ENCODE measurements around the gene HLA-DRB1. TPM values are rescaled to one million over a fixed set of nuclear protein-coding genes. Genes with fewer than 3 reads are reported as not detected.
"Not testable (repeated sequence)": the region's sequence is repeated elsewhere in the genome, so short reads cannot be mapped to it uniquely, and the experiment has no call there.

HLA-DRB1 gene
- total RNA-seq, result 10 to 100 TPM; 51.4 to 55.9 TPM

DNA sequence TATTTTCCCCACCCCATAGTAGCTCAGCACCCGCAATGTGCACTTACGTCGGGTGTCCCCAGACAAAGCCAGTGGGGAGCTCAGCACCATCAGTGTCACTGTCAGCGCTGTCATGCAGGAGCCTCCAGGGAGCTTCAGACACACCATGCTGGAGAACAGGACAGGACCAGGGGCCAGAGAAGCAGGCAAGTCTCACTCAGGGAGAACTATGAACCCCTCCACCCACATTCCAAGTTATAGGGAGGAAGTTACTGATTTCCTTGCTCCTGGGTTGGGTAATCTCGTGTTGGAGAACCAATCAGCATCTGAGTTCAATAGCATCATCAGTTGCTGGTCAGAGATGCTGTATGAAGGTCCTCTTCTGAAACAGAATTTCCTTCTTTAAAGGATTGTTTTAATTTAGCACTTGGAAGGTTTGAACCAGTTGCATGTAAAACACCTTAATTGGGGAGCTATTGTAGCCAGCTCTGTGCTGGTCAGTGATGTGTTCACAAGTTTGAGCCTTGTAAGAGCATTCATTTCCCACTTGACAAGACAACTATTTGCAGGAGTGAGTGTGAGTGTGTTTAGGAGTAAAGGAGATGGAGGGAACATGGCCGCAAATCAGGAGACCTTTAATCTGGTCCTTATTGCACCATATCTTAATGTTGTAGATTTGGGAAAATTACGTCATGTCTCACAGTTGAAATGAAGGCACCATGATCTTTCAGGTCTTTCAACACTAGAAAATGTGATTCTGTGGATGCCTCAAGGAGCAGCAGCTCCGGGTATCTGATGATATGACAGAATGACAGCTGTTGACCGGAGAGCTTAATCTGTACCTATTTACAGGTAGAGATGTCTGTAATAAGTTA lies at the start of gene HLA-DRB1:
TSS of gene HLA-DRB1 (minus strand) at position 253 of the 854 bp plus-strand sequence. CDS start at position 147, 106 bp downstream.
- peak within 1 kb of the TSS; percentile 76 for H3K27ac Mint-ChIP-seq
- ChIA-PET POLR2A (interaction anchor here (0.6 kb wide), 1 partner anchor 14 kb away, joined by 3 read pairs; no protein-coding TSS in a partner anchor), CTCF (no interaction called here)
- peaks cover 6% of the 10 kb centered on the region for H3K36me3 Mint-ChIP-seq (ENCODE audit: low read depth)
- H3K4me3 Mint-ChIP-seq, result peak within 1 kb of the TSS; percentile 70
- DNase-seq, result peak; percentile 11
- H3K4me1 Mint-ChIP-seq, result peaks cover 17% of the 10 kb centered on the region
- H3K9me3 Mint-ChIP-seq, result no peaks in the 10 kb centered on the region
- peaks cover 20% of the 10 kb centered on the region for H3K27me3 Mint-ChIP-seq

DNA sequence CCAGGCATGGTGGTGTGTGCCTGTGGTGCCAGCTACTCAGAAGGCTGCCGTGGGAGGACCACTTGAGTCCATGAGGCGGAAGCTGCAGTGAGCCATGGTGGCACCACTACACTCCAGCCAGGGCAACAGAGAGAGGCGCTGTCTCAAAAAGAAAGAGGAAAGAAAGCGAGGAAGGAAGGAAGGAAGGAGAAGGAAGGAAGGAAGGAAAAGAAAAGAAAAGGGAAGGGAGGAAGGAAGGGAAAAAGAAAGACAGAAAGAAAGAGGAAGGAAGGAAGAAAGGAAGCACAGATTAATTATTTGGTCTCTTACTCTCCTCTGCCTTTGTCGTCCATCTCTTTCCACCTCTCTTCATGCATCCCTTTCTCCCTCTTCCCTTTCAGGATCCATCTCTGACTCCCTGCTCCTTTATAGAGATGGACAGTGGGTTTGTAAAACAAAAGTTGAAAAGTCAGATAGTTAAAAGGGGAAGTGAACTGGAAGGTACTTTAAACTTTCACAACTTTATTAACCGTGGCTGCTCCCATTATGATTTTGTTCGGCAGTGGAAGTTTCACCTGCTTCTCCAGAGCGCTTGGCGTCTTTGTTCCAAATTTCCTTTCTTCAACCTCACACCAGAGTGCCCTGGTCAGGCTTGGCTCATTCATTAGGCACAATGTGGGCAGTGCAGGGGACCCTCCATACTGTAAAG lies 49.0 kb upstream of the HLA-DRB1 start:
- Mint-ChIP-seq H3K27me3 (peaks cover 19% of the 10 kb centered on the region), H3K36me3 (ENCODE audit: low read depth) (no peaks in the 10 kb centered on the region), H3K27ac (no peak overlapping the region), H3K4me1 (peaks cover 21% of the 10 kb centered on the region), H3K9me3 (no peaks in the 10 kb centered on the region), H3K4me3 (no peak overlapping the region)
- ChIA-PET POLR2A (no interaction called here), CTCF (no interaction called here)
- no peak for DNase-seq

DNA sequence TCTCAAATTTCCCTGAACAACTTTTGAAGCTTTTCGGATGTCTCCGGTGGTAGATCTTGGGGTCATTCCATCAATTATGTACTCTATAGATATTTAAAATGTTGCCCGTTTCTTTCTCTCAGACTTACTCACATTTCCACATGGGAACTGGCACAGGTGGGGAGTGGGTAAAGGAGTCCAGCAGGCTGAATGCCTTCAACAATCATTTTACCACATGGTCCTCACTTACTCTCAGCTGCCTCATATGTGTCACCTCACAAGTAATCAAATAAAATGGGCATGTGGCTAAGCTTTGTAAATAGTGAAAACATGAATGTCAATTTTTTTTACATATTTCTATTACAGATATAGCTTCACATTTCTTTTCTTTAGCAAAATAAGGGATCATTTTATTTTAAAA lies 48.2 kb upstream of the HLA-DRB1 start:
- no peak for DNase-seq
- Mint-ChIP-seq H3K4me3 (no peak overlapping the region), H3K4me1 (peaks cover 18% of the 10 kb centered on the region), H3K27me3 (peaks cover 19% of the 10 kb centered on the region), H3K9me3 (no peaks in the 10 kb centered on the region), H3K27ac (no peak overlapping the region), H3K36me3 (ENCODE audit: low read depth) (no peaks in the 10 kb centered on the region)
- CTCF ChIA-PET, result interaction anchor here (0.6 to 0.9 kb wide), 2 partner anchors 10 to 241 kb away, joined by 4 to 5 read pairs; no protein-coding TSS in a partner anchor
- POLR2A ChIA-PET, result no interaction called here

DNA sequence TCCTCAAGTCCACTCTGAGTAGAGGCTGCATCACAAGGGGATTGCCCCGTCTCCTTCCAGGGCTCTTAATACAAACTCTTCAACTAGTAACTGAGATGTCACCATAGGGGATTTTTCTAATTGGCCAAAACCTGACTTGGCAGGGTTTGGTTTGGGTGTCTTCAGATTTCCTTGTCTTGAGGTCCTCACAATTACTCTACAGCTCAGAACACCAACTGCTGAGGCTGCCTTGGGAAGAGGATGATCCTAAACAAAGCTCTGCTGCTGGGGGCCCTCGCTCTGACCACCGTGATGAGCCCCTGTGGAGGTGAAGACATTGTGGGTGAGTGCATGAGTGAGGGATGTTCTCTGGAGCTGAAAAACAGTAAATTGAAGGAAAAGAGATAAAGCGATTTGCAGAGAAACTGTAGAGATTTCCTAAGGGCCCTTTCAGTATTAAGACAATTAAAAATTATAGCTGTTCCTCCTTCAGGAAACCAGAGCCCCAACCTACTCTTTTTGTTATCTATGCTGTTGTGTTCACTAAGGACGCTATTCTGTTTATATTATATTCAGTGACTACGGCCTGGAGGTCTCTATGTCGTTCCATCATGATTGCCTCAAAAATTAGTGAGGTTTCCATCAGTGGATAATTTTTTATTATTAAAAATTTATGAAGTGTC lies 47.7 kb upstream of the HLA-DRB1 start, which contains the start of gene HLA-DQA1:
TSS of gene HLA-DQA1 (plus strand) at position 188 of the 662 bp plus-strand sequence. CDS start at position 241, 53 bp downstream.
- Mint-ChIP-seq H3K27me3 (peaks cover 19% of the 10 kb centered on the region), H3K27ac (no peak within 1 kb of the TSS), H3K36me3 (ENCODE audit: low read depth) (no peaks in the 10 kb centered on the region), H3K4me1 (peaks cover 14% of the 10 kb centered on the region), H3K9me3 (no peaks in the 10 kb centered on the region), H3K4me3 (no peak within 1 kb of the TSS)
- ChIA-PET POLR2A (no interaction called here), CTCF (interaction anchor here (0.6 to 0.9 kb wide), 2 partner anchors 9 to 242 kb away, joined by 4 to 5 read pairs; no protein-coding TSS in a partner anchor)
- DNase-seq, result no peak

DNA sequence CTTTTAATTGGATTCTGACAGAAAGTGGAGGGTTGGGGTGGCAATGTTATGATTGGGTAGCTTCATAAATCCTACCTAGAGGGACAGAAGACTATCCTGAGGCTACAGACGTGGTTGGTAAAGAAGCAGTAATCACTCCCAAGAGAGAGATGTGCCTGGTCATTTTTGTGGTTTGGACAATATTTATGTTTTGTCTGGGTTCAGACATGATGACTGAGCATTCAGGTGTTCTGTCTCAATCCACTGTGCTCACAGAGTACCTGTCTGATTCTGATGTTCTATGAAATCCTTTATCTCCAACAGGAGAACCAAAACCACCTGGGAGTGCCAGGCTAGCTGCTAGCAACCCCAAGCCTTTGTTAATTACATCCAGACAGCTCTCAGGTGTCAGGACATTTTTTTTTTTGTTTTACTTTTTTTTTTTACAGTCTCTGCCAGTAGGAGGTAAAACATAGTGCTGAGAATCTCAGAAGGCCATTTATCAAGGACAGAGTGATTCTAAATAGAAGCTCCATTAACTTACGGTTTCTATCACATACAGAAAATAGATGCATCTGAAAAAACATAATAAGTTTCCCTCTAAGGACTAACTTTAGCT lies 46.0 kb upstream of the HLA-DRB1 start:
- POLR2A ChIA-PET, result no interaction called here

DNA sequence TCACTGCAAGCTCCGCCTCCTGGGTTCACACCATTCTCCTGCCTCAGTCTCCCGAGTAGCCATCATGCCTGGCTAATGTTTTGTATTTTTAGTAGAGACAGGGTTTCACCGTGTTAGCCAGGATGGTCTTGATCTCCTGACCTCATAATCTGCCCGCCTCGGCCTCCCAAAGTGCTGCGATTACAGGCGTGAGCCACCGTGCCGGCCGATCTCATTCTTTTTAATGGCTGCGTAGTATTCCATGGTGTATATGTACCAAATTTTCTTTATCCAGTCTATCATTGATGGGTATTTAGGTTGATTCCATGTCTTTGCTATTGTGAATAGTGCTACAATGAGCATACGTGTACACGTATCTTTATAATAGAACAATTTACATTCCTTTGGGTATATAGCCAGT lies 40.1 kb upstream of the HLA-DRB1 start:
- H3K27me3 Mint-ChIP-seq, CTCF ChIA-PET, POLR2A ChIA-PET, H3K4me3 Mint-ChIP-seq, H3K27ac Mint-ChIP-seq, DNase-seq, H3K9me3 Mint-ChIP-seq: not testable (repeated sequence)
- Mint-ChIP-seq H3K4me1 (peaks cover 33% of the 10 kb centered on the region), H3K36me3 (ENCODE audit: low read depth) (peaks cover 15% of the 10 kb centered on the region)

More for the DNA sequence above, 46.0 kb upstream of the HLA-DRB1 start:
- CTCF ChIA-PET, result no interaction called here
- no peak overlapping the region for H3K27ac Mint-ChIP-seq
- no peak overlapping the region for H3K4me3 Mint-ChIP-seq
- no peak for DNase-seq
- peaks cover 19% of the 10 kb centered on the region for H3K27me3 Mint-ChIP-seq
- H3K4me1 Mint-ChIP-seq, result peaks cover 4% of the 10 kb centered on the region
- no peaks in the 10 kb centered on the region for H3K36me3 Mint-ChIP-seq (ENCODE audit: low read depth)
- no peaks in the 10 kb centered on the region for H3K9me3 Mint-ChIP-seq

DNA sequence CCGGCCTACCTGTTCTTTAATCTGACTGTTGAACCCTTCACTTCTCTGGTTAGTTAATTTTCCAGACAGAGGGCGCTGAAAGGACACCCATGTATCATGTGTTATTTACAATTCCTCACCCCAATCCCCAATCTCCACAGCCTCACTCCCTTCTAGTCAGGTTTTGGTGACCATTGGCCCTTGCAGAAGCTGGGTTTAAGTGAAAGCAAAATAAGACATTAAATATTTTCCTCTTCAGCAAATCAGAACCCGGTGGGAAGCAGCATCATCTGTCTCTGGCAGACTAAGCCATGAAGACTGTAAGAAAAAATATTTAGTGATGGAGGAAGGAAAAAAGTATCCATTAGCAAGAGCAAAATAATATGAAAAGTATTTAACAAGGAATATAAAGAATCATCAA lies 38.2 kb upstream of the HLA-DRB1 start:
- CTCF ChIA-PET, result interaction anchor here (0.9 to 1.6 kb wide), 2 partner anchors 10 to 14 kb away, joined by 3 to 5 read pairs; no protein-coding TSS in a partner anchor
- H3K9me3 Mint-ChIP-seq, result no peaks in the 10 kb centered on the region
- H3K27ac Mint-ChIP-seq, result peak overlapping the region; percentile 85
- DNase-seq, result peak; percentile 66
- peaks cover 44% of the 10 kb centered on the region for H3K4me1 Mint-ChIP-seq
- no peaks in the 10 kb centered on the region for H3K27me3 Mint-ChIP-seq
- POLR2A ChIA-PET, result no interaction called here
- peaks cover 15% of the 10 kb centered on the region for H3K36me3 Mint-ChIP-seq (ENCODE audit: low read depth)
- no peak overlapping the region for H3K4me3 Mint-ChIP-seq

DNA sequence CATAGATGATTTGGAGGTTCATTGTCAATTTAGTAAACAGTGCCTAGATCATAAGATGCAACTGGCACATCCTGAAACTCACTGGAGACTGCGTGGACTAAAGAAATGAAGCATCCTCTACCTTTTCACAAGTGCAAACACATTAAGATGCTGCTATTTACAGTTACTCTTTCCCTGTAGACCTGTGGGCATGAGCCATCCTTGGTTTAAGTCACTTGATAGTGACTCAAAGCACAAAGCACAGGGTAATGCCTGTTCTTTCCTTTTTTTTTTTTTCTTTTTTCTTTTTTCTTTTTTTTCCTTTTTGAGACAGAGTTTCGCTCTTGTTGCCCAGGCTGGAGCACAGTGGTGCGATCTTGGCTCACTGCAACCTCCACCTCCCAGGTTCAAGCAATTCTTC lies 37.6 kb upstream of the HLA-DRB1 start:
- DNase-seq, result no peak
- H3K9me3 Mint-ChIP-seq, result no peaks in the 10 kb centered on the region
- ChIA-PET CTCF (interaction anchor here (0.9 to 1.6 kb wide), 2 partner anchors 10 to 14 kb away, joined by 3 to 5 read pairs; no protein-coding TSS in a partner anchor), POLR2A (no interaction called here)
- H3K27me3 Mint-ChIP-seq, result no peaks in the 10 kb centered on the region
- peaks cover 15% of the 10 kb centered on the region for H3K36me3 Mint-ChIP-seq (ENCODE audit: low read depth)
- H3K4me1 Mint-ChIP-seq, result peaks cover 50% of the 10 kb centered on the region
- no peak overlapping the region for H3K4me3 Mint-ChIP-seq
- H3K27ac Mint-ChIP-seq, result peak overlapping the region; percentile 85

DNA sequence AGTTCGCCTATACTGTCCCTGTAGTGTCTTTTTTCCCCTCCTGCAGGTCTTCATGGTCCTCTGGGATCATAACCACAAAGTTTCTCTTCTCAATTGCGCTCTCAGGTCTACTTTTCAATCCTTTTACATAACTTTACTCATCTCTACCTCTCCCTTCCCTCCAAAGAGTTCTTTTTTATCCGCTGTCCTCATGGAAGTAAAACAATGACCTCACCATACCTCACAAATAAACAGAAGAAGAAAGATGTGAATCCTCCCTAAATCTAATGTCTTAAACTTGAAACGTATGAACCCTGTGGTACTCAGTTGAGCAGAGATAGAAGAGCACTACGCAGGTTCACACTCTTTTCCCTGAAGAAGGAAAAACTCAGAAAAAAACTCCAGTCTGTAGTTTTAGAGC lies 35.5 kb upstream of the HLA-DRB1 start:
- H3K4me3 Mint-ChIP-seq, result peak overlapping the region; percentile 20
- H3K9me3 Mint-ChIP-seq, result peaks cover 2% of the 10 kb centered on the region
- peaks cover 61% of the 10 kb centered on the region for H3K4me1 Mint-ChIP-seq
- H3K27me3 Mint-ChIP-seq, result no peaks in the 10 kb centered on the region
- no peak for DNase-seq
- POLR2A ChIA-PET, result no interaction called here
- CTCF ChIA-PET, result no interaction called here
- H3K27ac Mint-ChIP-seq, result peak overlapping the region; percentile 76
- H3K36me3 Mint-ChIP-seq (ENCODE audit: low read depth), result peaks cover 14% of the 10 kb centered on the region

DNA sequence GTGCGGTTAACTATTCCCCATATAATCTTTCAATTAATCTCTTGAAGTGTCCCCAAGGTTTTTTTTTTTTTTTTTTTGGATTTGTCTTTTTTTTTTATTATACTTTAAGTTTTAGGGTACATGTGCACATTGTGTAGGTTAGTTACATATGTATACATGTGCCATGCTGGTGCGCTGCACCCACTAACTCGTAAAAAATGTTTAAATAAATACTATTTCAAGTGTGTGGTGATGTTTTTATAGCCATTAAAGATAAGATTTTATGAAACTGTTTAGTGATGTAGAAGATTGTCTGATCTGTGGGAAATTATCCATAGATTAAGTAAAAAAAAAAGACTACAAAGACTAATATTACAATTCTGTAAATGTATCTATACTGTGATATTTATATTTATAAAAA lies 34.9 kb upstream of the HLA-DRB1 start:
- ChIA-PET CTCF (no interaction called here), POLR2A (no interaction called here)
- Mint-ChIP-seq H3K27me3 (no peaks in the 10 kb centered on the region), H3K27ac (peak overlapping the region; percentile 96), H3K9me3 (peaks cover 2% of the 10 kb centered on the region), H3K4me1 (peaks cover 61% of the 10 kb centered on the region), H3K4me3 (no peak overlapping the region), H3K36me3 (ENCODE audit: low read depth) (peaks cover 11% of the 10 kb centered on the region)
- DNase-seq, result no peak

DNA sequence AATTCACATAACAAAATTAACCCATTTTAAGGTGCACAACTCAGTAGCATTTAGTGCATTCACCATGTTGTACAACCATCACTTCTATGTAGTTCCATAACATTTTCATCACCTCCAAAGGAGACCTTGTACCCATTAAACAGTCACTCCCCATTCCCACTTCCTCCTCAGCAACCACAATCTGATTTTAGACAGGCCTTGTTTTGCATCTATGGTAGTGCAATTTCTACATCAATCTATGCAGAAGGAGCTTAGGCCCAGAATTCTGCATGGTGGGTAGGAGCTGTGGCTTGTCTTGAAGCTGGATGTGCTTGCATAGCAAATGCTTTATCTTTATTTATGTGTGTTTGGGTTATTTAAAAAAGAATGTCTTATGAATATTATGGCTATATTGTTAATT lies 34.0 kb upstream of the HLA-DRB1 start:
- POLR2A ChIA-PET, result no interaction called here
- H3K9me3 Mint-ChIP-seq, result peaks cover 2% of the 10 kb centered on the region
- H3K4me1 Mint-ChIP-seq, result peaks cover 60% of the 10 kb centered on the region
- peak overlapping the region; percentile 96 for H3K27ac Mint-ChIP-seq
- CTCF ChIA-PET, result interaction anchor here (0.6 kb wide), 1 partner anchor 177 kb away, joined by 3 read pairs; no protein-coding TSS in a partner anchor
- H3K36me3 Mint-ChIP-seq (ENCODE audit: low read depth), result peaks cover 11% of the 10 kb centered on the region
- peak overlapping the region; percentile 61 for H3K4me3 Mint-ChIP-seq
- peak; percentile 41 for DNase-seq
- no peaks in the 10 kb centered on the region for H3K27me3 Mint-ChIP-seq
